ENCODE results near the gene RNF113B. TPM values are rescaled to one million over a fixed set of nuclear protein-coding genes. Genes with fewer than 3 reads are reported as not detected.

Gene RNF113B
- total and polyA plus RNA-seq, 7 donors = not detected

GRCh38 chr13:98143157-98143553, 33.9 kb downstream of the RNF113B start:
- Histone ChIP-seq H3K36me3 (no peaks in the 10 kb centered on the region), H3K9me3 (no peaks in the 10 kb centered on the region), H3K27ac (peak overlapping the region; percentile 30 to 87 (median 80)), H3K4me1 (peaks cover 0 to 40% (median 27%) of the 10 kb centered on the region in 4 donors), H3K27me3 (no peaks in the 10 kb centered on the region), H3K4me3 (peak overlapping the region; percentile 51 to 94 (median 84))
- DNase-seq = peak; percentile 66
- 1% methylated on average over 66 of the region's 66 CpGs for WGBS, 2 donors
- intact Hi-C loops (cut with DNase I) = loop anchor here (2.0 to 10.0 kb wide), 6 partner anchors 166 to 529 kb away; partner anchors contain the start of gene STK24
- no peak for TF ChIP-seq POLR2AphosphoS5 (IDR thresholded peaks at IDR 0.05)
- no peak for TF ChIP-seq EP300 (IDR thresholded peaks at IDR 0.05)
- no peak for TF ChIP-seq CTCF (IDR thresholded peaks at IDR 0.05)

- Histone ChIP-seq H3K27me3 (no peaks in the 10 kb centered on the region), H3K4me3 (peak within 1 kb of the TSS; percentile 51 to 94 (median 84)), H3K36me3 (no peaks in the 10 kb centered on the region), H3K27ac (peak within 1 kb of the TSS; percentile 58 to 87 (median 80)), H3K4me1 (peaks cover 0 to 40% (median 27%) of the 10 kb centered on the region in 4 donors), H3K9me3 (no peaks in the 10 kb centered on the region)
- peak in 2 of 4 donors; percentile 10 to 52 for TF ChIP-seq POLR2AphosphoS5 (IDR thresholded peaks at IDR 0.05)
- no peak for TF ChIP-seq POLR2A (IDR thresholded peaks at IDR 0.05)
- TF ChIP-seq CTCF (IDR thresholded peaks at IDR 0.05) = peak in 1 of 4 experiments; percentile 36
- WGBS, 2 donors = 1% methylated on average over 98 of the region's 98 CpGs
- intact Hi-C loops (cut with DNase I) = loop anchor here (2.0 to 10.0 kb wide), 6 partner anchors 165 to 530 kb away; partner anchors contain the start of gene STK24
- DNase-seq = peak; percentile 86
Measured at GRCh38 chr13:98142380-98143156, 34.5 kb downstream of the RNF113B start, which contains the start of gene FARP1. Gene FARP1 (plus strand): TSS chr13:98143094. CDS start chr13:98213243, 70,149 bp downstream.

GRCh38 chr13:98141509-98142379, 35.3 kb downstream of the RNF113B start:
- Histone ChIP-seq H3K4me3 (peak overlapping the region; percentile 50 to 94 (median 84)), H3K27ac (peak overlapping the region; percentile 58 to 87 (median 80)), H3K9me3 (no peaks in the 10 kb centered on the region), H3K27me3 (no peaks in the 10 kb centered on the region), H3K4me1 (peaks cover 0 to 37% (median 25%) of the 10 kb centered on the region in 4 donors), H3K36me3 (no peaks in the 10 kb centered on the region)
- 27 to 31% methylated on average over 27 of the region's 27 CpGs for WGBS, 2 donors
- intact Hi-C loops (cut with DNase I) = loop anchor here (2.0 to 10.0 kb wide), 6 partner anchors 164 to 531 kb away; partner anchors contain the start of gene STK24
- DNase-seq = peak; percentile 72
- no peak for TF ChIP-seq CTCF (IDR thresholded peaks at IDR 0.05)

- H3K4me1 ChIP-seq = peaks cover 0 to 31% (median 23%) of the 10 kb centered on the region in 4 donors
- no peak for TF ChIP-seq POLR2AphosphoS5 (IDR thresholded peaks at IDR 0.05)
- 91 to 92% methylated on average over 7 of the region's 7 CpGs for WGBS, 2 donors
- no peak for DNase-seq
- no peak overlapping the region for H3K27ac ChIP-seq
- H3K27me3 ChIP-seq = no peaks in the 10 kb centered on the region
- H3K36me3 ChIP-seq = no peaks in the 10 kb centered on the region
- no peak overlapping the region for H3K4me3 ChIP-seq
- intact Hi-C loops (cut with DNase I) = loop anchor here (5.0 to 10.0 kb wide), 3 partner anchors 164 to 531 kb away; no protein-coding TSS in a partner anchor
- no peaks in the 10 kb centered on the region for H3K9me3 ChIP-seq
Measured at GRCh38 chr13:98141091-98141490, 36.0 kb downstream of the RNF113B start.

GRCh38 chr13:98134901-98135300, 42.2 kb downstream of the RNF113B start:
- TF ChIP-seq CTCF (IDR thresholded peaks at IDR 0.05) (no peak), POLR2AphosphoS5 (IDR thresholded peaks at IDR 0.05) (no peak), EP300 (IDR thresholded peaks at IDR 0.05) (no peak)
- Histone ChIP-seq H3K4me3 (no peak overlapping the region), H3K4me1 (no peaks in the 10 kb centered on the region), H3K27me3 (no peaks in the 10 kb centered on the region), H3K27ac (no peak overlapping the region), H3K36me3 (no peaks in the 10 kb centered on the region), H3K9me3 (no peaks in the 10 kb centered on the region)
- intact Hi-C loops (cut with DNase I) = no loop called here
- 94 to 98% methylated on average over 1 of the region's 1 CpG for WGBS, 2 donors
- no peak for DNase-seq

Measured in sigmoid colon (tissue), 7 donors.